ENCODE measurements around the gene WNK4.

Gene WNK4

GRCh38 chr17:42774066-42774745, 6.2 kb upstream of the WNK4 start:
- Histone ChIP-seq H3K9ac (ENCODE audit: low read length) (peak overlapping the region; percentile 97), H3K9me3 (ENCODE audit: control insufficient read depth, low read length) (no peaks in the 10 kb centered on the region), H3K27me3 (replicated peaks; ENCODE audit: control insufficient read depth, insufficient read depth, low read length) (no peaks in the 10 kb centered on the region), H3K4me3 (ENCODE audit: low read length) (peak overlapping the region; percentile 99), H3K4me1 (ENCODE audit: control insufficient read depth, insufficient read depth, low read length) (peaks cover 13% of the 10 kb centered on the region), H3K36me3 (ENCODE audit: control insufficient read depth, insufficient read depth, low read length, severe bottlenecking) (peaks cover 40% of the 10 kb centered on the region)
- DNase-seq (ENCODE audit: low read depth): peak; percentile 37

GRCh38 chr17:42775534-42776098, 4.8 kb upstream of the WNK4 start:
- Histone ChIP-seq H3K4me1 (ENCODE audit: control insufficient read depth, insufficient read depth, low read length) (peaks cover 17% of the 10 kb centered on the region), H3K4me3 (ENCODE audit: low read length) (no peak overlapping the region), H3K9ac (ENCODE audit: low read length) (no peak overlapping the region), H3K36me3 (ENCODE audit: control insufficient read depth, insufficient read depth, low read length, severe bottlenecking) (peaks cover 46% of the 10 kb centered on the region), H3K27me3 (replicated peaks; ENCODE audit: control insufficient read depth, insufficient read depth, low read length) (no peaks in the 10 kb centered on the region), H3K9me3 (ENCODE audit: control insufficient read depth, low read length) (no peaks in the 10 kb centered on the region)
- no peak for DNase-seq (ENCODE audit: low read depth)

GRCh38 chr17:42778570-42778969, 1.8 kb upstream of the WNK4 start:
- DNase-seq (ENCODE audit: low read depth): no peak
- Histone ChIP-seq H3K36me3 (ENCODE audit: control insufficient read depth, insufficient read depth, low read length, severe bottlenecking) (peaks cover 46% of the 10 kb centered on the region), H3K9ac (ENCODE audit: low read length) (no peak overlapping the region), H3K9me3 (ENCODE audit: control insufficient read depth, low read length) (no peaks in the 10 kb centered on the region), H3K4me3 (ENCODE audit: low read length) (no peak overlapping the region), H3K4me1 (ENCODE audit: control insufficient read depth, insufficient read depth, low read length) (peaks cover 38% of the 10 kb centered on the region), H3K27me3 (replicated peaks; ENCODE audit: control insufficient read depth, insufficient read depth, low read length) (no peaks in the 10 kb centered on the region)

GRCh38 chr17:42779304-42779935, 990 bp upstream of the WNK4 start:
- Histone ChIP-seq H3K4me1 (ENCODE audit: control insufficient read depth, insufficient read depth, low read length) (peaks cover 38% of the 10 kb centered on the region), H3K27me3 (replicated peaks; ENCODE audit: control insufficient read depth, insufficient read depth, low read length) (peaks cover 5% of the 10 kb centered on the region), H3K36me3 (ENCODE audit: control insufficient read depth, insufficient read depth, low read length, severe bottlenecking) (peaks cover 46% of the 10 kb centered on the region), H3K9me3 (ENCODE audit: control insufficient read depth, low read length) (no peaks in the 10 kb centered on the region), H3K9ac (ENCODE audit: low read length) (no peak overlapping the region), H3K4me3 (ENCODE audit: low read length) (no peak overlapping the region)
- DNase-seq (ENCODE audit: low read depth): no peak

GRCh38 chr17:42780851-42781638, 635 bp downstream of the WNK4 start:
- H3K36me3 ChIP-seq (ENCODE audit: control insufficient read depth, insufficient read depth, low read length, severe bottlenecking): peaks cover 36% of the 10 kb centered on the region
- DNase-seq (ENCODE audit: low read depth): no peak
- H3K4me1 ChIP-seq (ENCODE audit: control insufficient read depth, insufficient read depth, low read length): peaks cover 42% of the 10 kb centered on the region
- peak overlapping the region; percentile 76 for H3K4me3 ChIP-seq (ENCODE audit: low read length)
- H3K9ac ChIP-seq (ENCODE audit: low read length): peak overlapping the region; percentile 77
- H3K27me3 ChIP-seq (replicated peaks; ENCODE audit: control insufficient read depth, insufficient read depth, low read length): peaks cover 5% of the 10 kb centered on the region
- no peaks in the 10 kb centered on the region for H3K9me3 ChIP-seq (ENCODE audit: control insufficient read depth, low read length)

GRCh38 chr17:42781639-42782165, 1.3 kb downstream of the WNK4 start:
- no peak for DNase-seq (ENCODE audit: low read depth)
- Histone ChIP-seq H3K4me3 (ENCODE audit: low read length) (peak overlapping the region; percentile 76), H3K4me1 (ENCODE audit: control insufficient read depth, insufficient read depth, low read length) (peaks cover 42% of the 10 kb centered on the region), H3K9me3 (ENCODE audit: control insufficient read depth, low read length) (no peaks in the 10 kb centered on the region), H3K27me3 (replicated peaks; ENCODE audit: control insufficient read depth, insufficient read depth, low read length) (peaks cover 5% of the 10 kb centered on the region), H3K9ac (ENCODE audit: low read length) (peak overlapping the region; percentile 77), H3K36me3 (ENCODE audit: control insufficient read depth, insufficient read depth, low read length, severe bottlenecking) (peaks cover 31% of the 10 kb centered on the region)

- Histone ChIP-seq H3K36me3 (ENCODE audit: control insufficient read depth, insufficient read depth, low read length, severe bottlenecking) (peaks cover 24% of the 10 kb centered on the region), H3K4me1 (ENCODE audit: control insufficient read depth, insufficient read depth, low read length) (peaks cover 42% of the 10 kb centered on the region), H3K27me3 (replicated peaks; ENCODE audit: control insufficient read depth, insufficient read depth, low read length) (peaks cover 5% of the 10 kb centered on the region), H3K4me3 (ENCODE audit: low read length) (peak overlapping the region; percentile 40), H3K9ac (ENCODE audit: low read length) (peak overlapping the region; percentile 42), H3K9me3 (ENCODE audit: control insufficient read depth, low read length) (no peaks in the 10 kb centered on the region)
- no peak for DNase-seq (ENCODE audit: low read depth)
Observed at GRCh38 chr17:42782166-42783061, 2.0 kb downstream of the WNK4 start.

- H3K36me3 ChIP-seq (ENCODE audit: control insufficient read depth, insufficient read depth, low read length, severe bottlenecking): peaks cover 16% of the 10 kb centered on the region
- peak; percentile 22 for DNase-seq (ENCODE audit: low read depth)
- peaks cover 5% of the 10 kb centered on the region for H3K27me3 ChIP-seq (replicated peaks; ENCODE audit: control insufficient read depth, insufficient read depth, low read length)
- H3K9me3 ChIP-seq (ENCODE audit: control insufficient read depth, low read length): no peaks in the 10 kb centered on the region
- H3K4me1 ChIP-seq (ENCODE audit: control insufficient read depth, insufficient read depth, low read length): peaks cover 42% of the 10 kb centered on the region
- peak overlapping the region; percentile 40 for H3K4me3 ChIP-seq (ENCODE audit: low read length)
- H3K9ac ChIP-seq (ENCODE audit: low read length): no peak overlapping the region
Observed at GRCh38 chr17:42783062-42783790, 2.8 kb downstream of the WNK4 start.

- Histone ChIP-seq H3K9me3 (ENCODE audit: control insufficient read depth, low read length) (no peaks in the 10 kb centered on the region), H3K9ac (ENCODE audit: low read length) (no peak overlapping the region), H3K36me3 (ENCODE audit: control insufficient read depth, insufficient read depth, low read length, severe bottlenecking) (peaks cover 11% of the 10 kb centered on the region), H3K4me1 (ENCODE audit: control insufficient read depth, insufficient read depth, low read length) (peaks cover 42% of the 10 kb centered on the region), H3K4me3 (ENCODE audit: low read length) (no peak overlapping the region), H3K27me3 (replicated peaks; ENCODE audit: control insufficient read depth, insufficient read depth, low read length) (peaks cover 5% of the 10 kb centered on the region)
- no peak for DNase-seq (ENCODE audit: low read depth)
Observed at GRCh38 chr17:42783791-42784138, 3.4 kb downstream of the WNK4 start.

- Histone ChIP-seq H3K9me3 (ENCODE audit: control insufficient read depth, low read length) (no peaks in the 10 kb centered on the region), H3K4me1 (ENCODE audit: control insufficient read depth, insufficient read depth, low read length) (peaks cover 42% of the 10 kb centered on the region), H3K36me3 (ENCODE audit: control insufficient read depth, insufficient read depth, low read length, severe bottlenecking) (peaks cover 4% of the 10 kb centered on the region), H3K4me3 (ENCODE audit: low read length) (no peak overlapping the region), H3K27me3 (replicated peaks; ENCODE audit: control insufficient read depth, insufficient read depth, low read length) (peaks cover 5% of the 10 kb centered on the region), H3K9ac (ENCODE audit: low read length) (no peak overlapping the region)
- no peak for DNase-seq (ENCODE audit: low read depth)
Observed at GRCh38 chr17:42784409-42784808, 4.0 kb downstream of the WNK4 start.

All from adipocyte (in vitro differentiated cells).